Measurements from ENCODE around the gene CUL3.
"Not testable (repeated sequence)": the region's sequence is repeated elsewhere in the genome, so short reads cannot be mapped to it uniquely, and the experiment has no call there.

Gene CUL3

DNA sequence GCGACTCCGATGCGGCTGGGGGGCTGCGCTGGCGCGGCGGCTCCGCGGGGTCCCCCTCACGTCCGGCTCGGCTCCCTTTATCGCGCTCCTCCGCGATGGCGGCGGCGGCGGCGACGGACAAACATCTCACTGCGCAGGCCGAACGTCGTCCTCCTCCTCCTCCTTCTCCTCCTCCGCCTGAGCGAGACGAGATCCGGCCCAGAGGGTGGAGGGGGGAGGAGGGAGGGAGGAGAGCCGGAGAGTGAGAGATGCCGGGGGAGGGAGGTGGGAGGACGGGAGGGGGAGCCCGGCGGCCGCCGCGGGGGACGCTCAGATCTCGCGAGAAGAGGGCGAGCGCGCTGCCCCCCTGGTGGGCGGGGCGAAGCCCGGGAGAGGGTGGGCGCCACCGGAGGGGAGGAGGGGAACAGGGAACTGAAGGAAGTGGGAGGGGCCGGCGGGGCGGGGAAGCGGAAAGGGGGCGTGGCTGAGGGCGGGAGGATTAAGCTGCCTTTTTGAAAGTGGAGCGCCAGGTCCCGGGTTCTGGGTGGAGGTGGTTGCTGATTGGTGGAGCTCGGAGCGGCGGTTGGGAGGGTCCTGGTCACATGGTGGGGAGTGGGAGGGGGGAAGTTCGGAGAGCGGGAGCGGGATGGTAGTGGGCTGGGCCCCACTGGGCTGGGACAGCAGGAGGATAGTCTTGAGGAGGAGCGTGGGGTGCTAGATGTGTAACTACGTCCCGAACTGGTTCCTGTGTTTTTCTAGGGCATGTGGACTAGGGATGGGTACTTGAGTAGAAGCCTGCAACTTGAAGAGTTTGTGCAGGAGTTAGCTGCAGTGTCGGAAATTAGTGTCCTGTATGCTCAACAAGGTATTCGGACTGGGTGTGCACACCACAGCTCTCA is at the start of gene CUL3:
Gene CUL3, minus strand, starts transcription at position 153 of the 878 bp plus-strand sequence. CDS start 354 bp downstream, outside the sequence.
- DNase-seq: peak; percentile 100

DNA sequence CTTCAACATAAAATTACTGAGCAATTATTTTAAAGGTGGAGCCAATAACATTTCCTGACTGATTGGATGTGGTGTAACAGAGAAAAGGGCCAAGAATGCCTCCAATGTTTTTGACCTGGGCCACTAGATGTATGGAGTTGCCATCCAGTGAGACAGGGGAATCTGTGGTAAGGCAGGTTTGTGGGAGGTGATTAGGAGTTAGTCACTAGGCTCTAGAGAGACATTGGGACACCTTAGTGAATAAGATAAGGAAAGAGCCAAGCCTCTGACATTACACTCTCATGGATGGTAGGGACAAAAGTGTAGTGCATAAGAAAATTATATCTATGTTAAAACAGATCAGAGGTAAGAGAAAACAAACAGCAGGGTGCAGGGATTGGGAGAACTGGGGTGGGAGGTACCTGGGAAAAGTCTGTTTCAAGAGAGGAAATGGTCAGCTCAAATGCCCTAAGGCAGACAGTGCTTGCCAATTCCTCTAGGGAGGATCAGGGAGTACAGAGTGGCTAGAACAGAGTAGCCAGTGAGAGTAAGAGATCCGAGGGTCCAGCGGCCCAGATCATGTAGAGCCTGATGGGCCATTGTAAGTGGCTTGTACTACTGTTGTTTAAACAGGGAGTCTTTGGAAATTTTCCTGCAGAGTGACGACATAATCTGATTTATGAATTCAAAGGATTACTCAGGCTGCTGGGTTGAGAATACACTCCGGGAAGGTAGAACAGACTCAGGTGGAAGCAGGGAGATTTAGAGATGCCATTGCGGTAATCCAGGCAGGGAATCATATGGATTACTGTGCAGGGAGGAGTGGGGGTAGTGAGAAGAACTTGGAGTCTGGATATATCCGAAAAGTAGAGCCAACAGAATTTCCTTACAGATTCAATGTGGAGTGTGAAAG is 45.7 kb upstream of the CUL3 start:
- DNase-seq: no peak

- DNase-seq: no peak
Observed at GRCh38 chr2:224628416-224628815, 43.3 kb upstream of the CUL3 start.

DNA sequence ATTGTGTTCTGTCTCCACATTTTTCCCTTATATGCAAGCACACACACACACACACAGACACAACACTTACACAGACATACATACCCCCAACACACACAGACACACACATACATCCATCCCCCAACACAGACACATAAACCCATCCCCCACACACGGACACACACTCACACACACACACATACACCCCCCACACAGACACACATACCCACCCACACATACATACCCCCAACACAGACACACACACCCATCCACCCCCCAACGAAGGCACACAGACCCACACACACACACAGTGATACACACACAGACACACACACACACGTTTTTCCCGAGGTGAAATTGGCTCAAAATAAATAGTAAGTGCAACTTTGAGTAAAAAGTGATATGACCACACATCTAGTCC is 41.6 kb upstream of the CUL3 start:
- no peak for DNase-seq

GRCh38 chr2:224613543-224614286 is 28.6 kb upstream of the CUL3 start:
- no peak for DNase-seq

GRCh38 chr2:224612578-224612977 is 27.4 kb upstream of the CUL3 start:
- no peak for DNase-seq

DNA sequence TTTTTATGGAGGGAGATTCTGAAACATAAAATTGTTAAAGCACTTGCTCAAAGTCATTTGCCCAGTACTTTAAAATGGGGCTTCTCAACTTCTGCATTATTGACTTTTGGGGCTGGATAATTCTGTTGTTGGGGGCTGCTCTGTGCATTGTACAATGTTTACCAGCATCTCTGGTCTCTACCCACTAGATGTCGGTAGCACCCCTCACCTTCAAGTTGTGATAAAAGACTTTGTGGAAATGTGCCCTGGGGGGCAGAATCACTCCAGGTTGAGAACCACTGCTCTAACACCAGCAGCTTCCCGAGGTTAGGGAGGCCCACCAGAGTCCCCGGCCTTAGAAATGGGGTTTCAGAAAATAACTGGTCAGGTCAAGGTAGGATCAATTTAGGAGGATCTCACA is 26.8 kb upstream of the CUL3 start:
- DNase-seq: peak; percentile 27

DNA sequence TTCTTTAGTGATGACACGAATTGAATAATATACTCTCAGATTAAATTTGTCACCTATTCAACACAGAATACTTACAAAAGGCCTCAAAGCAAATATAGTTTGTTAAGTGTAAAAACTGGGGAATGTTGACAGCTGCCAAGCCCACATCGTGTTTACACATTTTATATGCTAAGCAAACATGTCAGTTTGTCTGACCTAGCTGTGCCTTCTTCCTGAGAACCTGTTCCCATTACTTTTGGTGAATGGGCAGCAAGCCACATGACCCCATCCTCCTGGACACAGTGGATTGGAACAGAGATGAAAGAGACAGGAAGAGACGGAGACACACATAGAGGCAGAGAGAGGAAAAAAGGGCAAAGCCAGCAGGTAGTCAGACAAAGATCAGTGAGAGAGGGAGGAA is 22.9 kb upstream of the CUL3 start:
- DNase-seq: no peak

DNA sequence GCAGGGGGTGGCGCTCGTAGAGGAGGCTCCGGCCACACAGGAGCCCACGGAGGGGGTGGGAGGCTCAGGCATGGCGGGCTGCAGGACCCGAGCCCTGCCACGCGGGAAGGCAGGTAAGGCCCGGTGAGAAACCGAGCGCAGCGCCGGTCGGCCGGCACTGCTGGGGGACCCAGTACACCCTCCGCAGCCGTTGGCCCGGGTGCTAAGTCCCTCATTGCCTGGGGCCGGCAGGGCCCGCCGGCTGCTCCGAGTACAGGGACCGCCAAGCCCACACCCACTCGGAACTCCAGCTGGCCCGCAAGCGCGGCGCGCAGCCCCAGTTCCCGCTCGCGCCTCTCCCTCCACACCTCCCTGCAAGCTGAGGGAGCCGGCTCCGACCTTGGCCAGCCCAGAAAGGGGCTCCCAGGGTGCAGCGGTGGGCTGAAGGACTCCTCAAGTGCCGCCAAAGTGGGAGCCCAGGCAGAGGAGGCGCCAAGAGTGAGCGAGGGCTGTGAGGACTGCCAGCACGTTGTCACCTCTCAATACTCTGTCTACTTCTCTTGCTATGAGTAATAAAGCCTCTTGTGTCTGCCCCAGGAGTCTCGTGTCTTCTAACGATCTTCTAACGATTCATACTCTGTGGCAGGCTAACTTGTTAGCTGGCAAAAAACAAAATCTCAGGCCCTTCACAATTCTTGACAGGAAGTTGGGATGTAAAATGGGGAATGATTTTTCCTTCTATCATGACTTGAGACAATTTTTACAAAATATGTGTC is 18.8 kb upstream of the CUL3 start:
- not testable (repeated sequence) for DNase-seq

GRCh38 chr2:224602778-224603375 is 17.7 kb upstream of the CUL3 start:
- not testable (repeated sequence) for DNase-seq

GRCh38 chr2:224601923-224602322 is 16.8 kb upstream of the CUL3 start:
- no peak for DNase-seq

DNA sequence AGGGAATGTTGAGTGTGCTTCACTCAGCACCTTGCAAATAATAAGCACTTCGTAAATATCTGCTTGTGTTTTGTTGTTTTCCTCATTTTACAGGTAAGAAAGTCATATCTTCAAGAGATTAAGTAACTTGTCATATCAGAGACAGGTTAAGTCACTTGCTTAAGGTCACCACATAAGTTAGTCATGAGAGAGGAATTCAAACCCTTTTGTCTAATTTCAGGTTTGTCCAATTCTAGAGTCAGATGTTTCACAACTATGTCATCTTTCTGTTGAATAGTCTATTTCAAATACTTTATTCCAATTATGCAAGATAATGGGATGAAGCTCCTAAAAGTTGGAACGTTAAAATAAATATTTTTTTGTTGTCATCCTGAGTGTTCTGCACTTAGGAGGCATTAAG is 13.5 kb upstream of the CUL3 start:
- DNase-seq: no peak

GRCh38 chr2:224596289-224596688 is 11.1 kb upstream of the CUL3 start:
- DNase-seq: no peak

DNA sequence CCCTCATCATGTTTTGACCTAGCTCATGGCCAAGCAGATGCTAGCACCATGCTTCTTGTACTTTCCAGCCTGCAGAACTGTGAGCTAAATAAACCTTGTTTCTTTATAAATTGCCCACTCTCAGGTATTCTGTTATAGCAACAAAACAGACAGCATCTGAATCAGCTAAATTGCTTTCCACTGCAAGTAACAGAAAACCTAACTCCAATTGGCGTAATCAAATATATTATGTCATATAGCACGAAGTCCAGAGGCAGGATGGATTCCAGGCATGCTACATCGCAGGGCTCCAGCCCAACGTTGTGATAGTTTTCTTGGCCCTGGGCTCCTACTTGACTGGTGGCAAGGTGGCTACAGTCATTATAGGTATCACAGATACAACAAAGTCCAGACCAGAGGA is 10.4 kb upstream of the CUL3 start:
- no peak for DNase-seq

DNA sequence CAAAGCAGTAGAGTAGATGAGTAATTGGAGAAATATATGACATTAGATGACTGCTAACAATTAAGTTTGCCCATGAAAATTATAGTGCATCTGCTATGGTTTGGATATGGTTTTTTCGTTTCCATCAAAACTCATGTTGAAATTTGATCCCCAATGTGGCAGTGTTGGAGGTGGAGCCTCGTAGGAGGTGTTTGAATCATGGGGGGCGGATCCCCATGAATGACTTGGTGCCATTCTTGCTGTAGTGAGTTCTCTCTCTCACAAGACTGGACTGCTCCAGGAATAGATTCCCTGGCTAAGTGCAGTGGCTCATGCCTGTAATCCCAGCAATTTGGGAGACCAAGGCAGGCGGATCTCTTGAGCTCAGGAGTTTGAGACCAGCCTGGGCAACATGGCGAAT is 9.7 kb upstream of the CUL3 start:
- no peak for DNase-seq

DNA sequence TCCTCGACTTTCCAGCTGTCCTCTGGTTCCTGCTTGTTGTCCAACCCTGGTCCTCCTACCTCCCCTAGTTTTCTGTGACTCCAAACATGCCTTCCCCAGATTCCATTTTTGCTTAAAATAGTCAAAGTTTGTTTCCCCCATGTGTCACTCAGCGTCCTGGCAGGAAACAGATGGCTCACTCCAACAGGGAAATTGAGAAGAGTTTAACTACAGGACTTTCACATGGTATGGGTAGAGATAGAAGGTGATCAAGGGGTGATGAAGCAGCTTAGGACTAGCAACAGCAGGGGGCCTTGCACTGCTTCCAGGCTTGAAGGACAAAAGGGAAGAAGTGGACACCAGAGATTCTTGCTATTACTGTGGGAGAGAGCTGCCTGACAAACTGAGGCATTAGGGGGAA is 6.1 kb upstream of the CUL3 start:
- DNase-seq: no peak

DNA sequence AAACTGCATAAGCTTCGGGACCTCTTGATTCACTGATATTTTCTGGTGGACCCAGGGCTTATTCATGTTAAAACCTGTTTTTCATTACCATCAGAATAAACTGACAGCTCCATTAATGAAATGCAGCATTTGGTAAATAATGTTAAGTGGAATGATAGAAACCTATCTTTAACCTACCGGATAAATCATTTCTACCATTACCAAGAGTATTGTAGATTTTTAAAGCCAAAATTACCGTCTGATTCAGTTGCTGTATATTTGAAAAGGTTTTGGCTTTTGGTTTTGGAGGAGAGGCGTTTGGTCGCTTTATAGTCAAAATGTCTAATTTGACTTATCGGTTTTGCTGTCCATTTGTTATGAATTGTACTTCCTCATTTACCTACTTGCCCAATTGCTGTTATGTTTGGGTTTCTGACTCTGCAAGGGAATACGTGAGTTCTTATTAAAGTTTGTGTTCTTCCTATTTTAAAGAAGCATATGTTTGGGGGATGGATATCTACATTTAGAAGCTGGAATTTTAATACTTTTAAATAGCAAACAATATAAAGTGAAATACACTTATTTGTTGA is 1.0 kb upstream of the CUL3 start:
- DNase-seq: no peak

GRCh38 chr2:224584785-224585210 is 365 bp downstream of the CUL3 start:
- DNase-seq: peak; percentile 25

- no peak for DNase-seq
Observed at GRCh38 chr2:224584111-224584784, 915 bp downstream of the CUL3 start.

GRCh38 chr2:224583033-224583432 is 2.1 kb downstream of the CUL3 start:
- not testable (repeated sequence) for DNase-seq

- no peak for DNase-seq
Observed at GRCh38 chr2:224580248-224580647, 4.9 kb downstream of the CUL3 start.

All from NCI-H1436 (cell line).